ENCODE results near the gene STEAP1B.
"Not testable (repeated sequence)": the region's sequence is repeated elsewhere in the genome, so short reads cannot be mapped to it uniquely, and the experiment has no call there.

The STEAP1B gene

GRCh38 chr7:22499044-22499443 lies 944 bp downstream of the STEAP1B start:
- no peak for DNase-seq (ENCODE audit: extremely low read depth in 1 of 2, low read depth in 1 of 2)

GRCh38 chr7:22496912-22497311 lies 3.1 kb downstream of the STEAP1B start:
- not testable (repeated sequence) for DNase-seq (ENCODE audit: extremely low read depth in 1 of 2, low read depth in 1 of 2)

DNA sequence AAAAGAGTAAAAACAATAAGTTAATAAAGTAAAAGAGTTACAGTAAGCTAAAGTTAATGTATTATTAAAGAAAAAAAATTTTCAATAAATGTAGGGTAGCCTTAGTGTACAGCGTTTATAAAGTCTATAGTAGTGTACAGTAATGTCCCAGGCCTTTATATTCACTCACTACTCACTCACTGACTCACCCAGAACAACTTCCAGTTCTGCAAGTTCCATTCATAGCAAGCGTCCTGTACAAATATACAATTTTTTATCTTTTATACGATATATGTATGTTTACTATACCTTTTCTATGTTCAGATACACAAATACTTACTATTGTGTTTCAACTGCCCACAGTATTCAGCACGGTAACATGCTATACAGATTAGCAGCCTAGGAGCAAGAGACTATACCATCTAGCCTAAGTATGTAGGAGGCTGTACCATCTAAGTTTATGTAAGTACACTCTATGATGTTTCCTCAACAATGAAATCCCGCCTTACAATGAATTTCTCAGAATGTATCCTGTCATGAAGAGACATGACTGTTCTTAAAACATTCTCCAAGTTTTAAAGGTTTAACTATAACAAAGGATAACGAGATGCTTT lies 3.6 kb downstream of the STEAP1B start:
- not testable (repeated sequence) for DNase-seq (ENCODE audit: extremely low read depth in 1 of 2, low read depth in 1 of 2)

DNA sequence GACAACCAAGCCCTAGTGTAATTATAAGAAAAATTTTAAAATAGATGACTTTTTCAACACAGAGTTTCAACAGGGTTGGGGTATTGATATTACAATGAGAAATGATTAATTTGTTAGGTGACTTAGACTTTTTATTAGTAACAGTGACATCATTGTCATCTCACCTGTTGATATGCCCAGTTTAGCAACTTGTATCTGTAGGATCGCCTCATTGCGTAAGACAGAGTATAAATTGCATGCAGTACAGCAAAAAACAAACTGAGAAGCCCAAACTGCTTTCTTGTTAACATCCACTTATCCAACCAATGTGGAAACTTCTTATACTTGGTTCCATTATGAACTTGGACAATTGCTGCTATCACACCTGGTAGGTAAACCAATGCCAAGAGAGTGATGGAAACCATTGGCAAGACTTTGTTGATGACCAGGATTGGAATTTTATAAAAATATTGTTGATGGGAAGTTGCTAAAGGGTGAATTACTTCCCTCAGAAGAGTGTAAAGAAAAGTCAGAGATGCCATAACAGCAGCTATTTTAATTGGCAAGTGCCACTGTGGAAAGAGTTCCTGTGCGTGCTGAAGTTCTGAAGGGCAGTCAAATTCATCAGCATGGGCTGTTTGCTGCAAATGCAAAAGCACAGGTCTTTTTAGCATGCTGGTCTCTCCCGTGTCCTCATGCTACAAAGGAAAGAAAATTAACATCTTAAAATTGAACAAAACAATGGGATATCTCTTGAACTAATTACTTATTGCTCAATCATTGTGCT lies 6.6 kb downstream of the STEAP1B start:
- DNase-seq (ENCODE audit: extremely low read depth in 1 of 2, low read depth in 1 of 2): not testable (repeated sequence)

- DNase-seq (ENCODE audit: extremely low read depth in 1 of 2, low read depth in 1 of 2): peak in 1 of 2 donors; percentile 23
These were observed 11.1 kb downstream of the STEAP1B start for GRCh38 chr7:22488643-22489462.

DNA sequence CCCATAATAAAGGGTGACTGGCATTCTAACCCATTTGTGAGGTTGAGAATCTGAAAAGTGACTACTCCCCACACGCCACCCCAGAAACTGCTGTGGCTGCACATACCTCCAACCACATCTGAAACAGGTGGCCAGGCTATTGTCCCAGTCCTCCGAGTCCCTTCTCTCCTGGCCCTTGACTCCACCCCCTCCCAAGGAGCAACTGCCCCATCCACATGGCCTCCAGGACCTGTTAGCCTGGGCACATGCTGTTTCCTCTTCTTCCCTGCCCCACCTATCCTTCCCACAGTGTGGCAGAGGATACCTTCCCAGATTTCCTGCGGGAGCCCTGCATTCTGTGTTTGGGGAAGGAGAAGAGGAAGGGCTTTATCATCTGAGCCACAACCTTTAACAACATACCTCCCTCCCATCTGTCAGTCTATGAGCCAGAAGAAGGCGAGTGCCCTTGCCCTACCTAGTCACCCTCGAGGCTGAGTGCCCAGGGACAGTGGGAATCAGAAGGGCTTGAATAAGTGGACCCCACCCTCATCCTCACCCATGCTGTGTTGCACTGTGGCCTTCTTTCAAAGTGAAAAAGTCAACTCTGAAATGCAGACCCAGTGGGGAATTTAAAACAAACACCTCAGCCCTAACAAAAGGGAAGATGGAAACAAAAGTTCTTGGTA lies 11.9 kb downstream of the STEAP1B start:
- DNase-seq (ENCODE audit: extremely low read depth in 1 of 2, low read depth in 1 of 2): no peak

DNA sequence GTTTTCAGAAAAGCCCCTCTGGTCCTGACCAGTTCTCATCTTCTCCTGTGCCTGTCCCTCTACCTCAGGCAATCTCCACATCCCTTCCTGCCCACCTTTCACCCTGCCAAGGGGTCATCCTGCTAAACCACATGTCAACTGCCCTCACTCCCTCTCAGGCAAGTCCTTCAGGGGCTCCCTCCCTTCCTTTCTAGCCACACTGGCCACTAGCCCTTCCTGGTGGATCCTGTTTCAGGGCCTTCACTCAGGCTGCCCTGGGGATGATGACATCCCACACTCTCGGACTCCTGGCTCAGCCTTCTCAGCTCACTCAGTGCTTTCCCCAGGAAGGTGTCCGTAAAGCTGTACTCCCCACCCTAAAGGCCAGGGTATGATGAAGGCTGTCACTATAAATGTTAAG lies 13.4 kb downstream of the STEAP1B start:
- no peak for DNase-seq (ENCODE audit: extremely low read depth in 1 of 2, low read depth in 1 of 2)

GRCh38 chr7:22485189-22485588 lies 14.8 kb downstream of the STEAP1B start:
- DNase-seq (ENCODE audit: extremely low read depth in 1 of 2, low read depth in 1 of 2): no peak

GRCh38 chr7:22482503-22482902 lies 17.5 kb downstream of the STEAP1B start:
- no peak for DNase-seq (ENCODE audit: extremely low read depth in 1 of 2, low read depth in 1 of 2)

- no peak for DNase-seq (ENCODE audit: extremely low read depth in 1 of 2, low read depth in 1 of 2)
These were observed 18.3 kb downstream of the STEAP1B start for GRCh38 chr7:22481726-22482125.

DNA sequence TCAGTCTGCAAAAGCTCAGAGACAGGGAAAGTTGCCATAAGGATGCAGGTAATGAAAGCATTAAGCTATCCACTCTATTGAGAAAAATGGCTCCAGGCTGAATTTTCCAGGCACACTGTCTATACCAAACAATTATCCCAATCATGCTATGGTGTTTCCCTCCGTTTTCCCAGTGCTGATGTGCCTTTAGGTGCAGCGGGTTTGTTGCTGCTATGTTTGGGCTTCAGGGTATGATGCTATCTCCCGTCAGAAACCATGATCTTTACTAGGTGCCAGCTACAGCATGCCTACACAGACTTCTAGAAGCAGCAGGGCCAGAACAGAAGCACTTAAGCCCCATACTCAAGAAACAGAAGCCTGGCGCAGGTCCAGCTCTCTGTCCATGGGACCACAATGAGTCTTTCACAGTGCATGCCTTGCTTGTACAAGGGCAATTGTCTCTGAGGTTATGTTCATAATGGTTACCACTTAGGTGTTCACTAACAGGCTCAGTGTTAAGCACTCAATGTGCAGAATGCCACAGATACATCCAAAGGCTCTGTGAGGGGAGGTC lies 19.4 kb downstream of the STEAP1B start:
- DNase-seq (ENCODE audit: extremely low read depth in 1 of 2, low read depth in 1 of 2): no peak

DNA sequence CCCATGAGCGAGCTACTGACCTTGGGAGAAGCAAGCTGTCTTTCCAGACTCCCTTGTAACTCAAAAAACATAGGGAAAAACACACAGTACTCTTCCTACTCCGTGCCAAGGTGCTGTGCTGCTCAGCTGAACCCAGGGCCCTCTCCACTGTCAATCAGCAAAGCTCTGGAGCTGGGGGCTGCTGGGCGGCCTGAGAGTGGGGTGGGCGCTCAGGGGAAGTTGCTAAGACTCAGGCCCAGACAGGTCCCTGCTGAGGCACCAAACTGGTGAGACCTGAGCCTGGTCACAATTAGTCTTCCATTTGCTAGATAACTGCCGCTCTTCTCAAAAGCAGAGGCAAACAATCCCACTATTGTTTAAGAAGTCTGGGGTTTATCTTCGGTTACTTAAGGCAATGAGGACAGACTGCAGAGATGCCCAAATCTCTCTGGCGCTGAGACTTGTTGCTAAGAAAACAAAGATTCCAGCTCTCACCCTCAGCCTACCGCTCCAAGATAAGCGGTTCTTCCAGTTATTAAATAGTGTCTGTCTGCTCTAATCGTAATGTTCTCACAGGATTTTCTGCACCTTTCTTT lies 22.0 kb downstream of the STEAP1B start:
- DNase-seq (ENCODE audit: extremely low read depth in 1 of 2, low read depth in 1 of 2): no peak

DNA sequence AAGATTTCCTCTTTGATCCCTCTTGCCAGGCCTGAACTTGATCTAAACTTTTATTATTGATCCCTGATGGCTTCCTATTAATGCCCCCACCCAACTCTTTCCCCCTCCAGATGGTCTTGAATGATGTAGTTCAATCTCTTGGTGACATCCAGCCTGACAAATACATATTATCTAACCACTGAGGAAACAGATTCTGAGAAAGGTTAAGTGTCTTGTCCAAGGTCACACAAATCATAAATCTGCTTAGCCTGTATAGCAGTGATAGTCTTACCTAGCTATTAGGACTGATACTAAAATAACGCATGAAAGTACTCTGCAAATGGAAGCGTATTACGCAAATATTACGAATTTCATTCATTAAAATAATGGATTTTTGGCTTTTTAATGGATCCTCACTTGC lies 22.7 kb downstream of the STEAP1B start:
- DNase-seq (ENCODE audit: extremely low read depth in 1 of 2, low read depth in 1 of 2): no peak

- no peak for DNase-seq (ENCODE audit: extremely low read depth in 1 of 2, low read depth in 1 of 2)
These were observed 23.2 kb downstream of the STEAP1B start for GRCh38 chr7:22476824-22477223.

- DNase-seq (ENCODE audit: extremely low read depth in 1 of 2, low read depth in 1 of 2): no peak
These were observed 25.3 kb downstream of the STEAP1B start for GRCh38 chr7:22474645-22475044.

- no peak for DNase-seq (ENCODE audit: extremely low read depth in 1 of 2, low read depth in 1 of 2)
These were observed 29.0 kb downstream of the STEAP1B start for GRCh38 chr7:22470981-22471380.

DNA sequence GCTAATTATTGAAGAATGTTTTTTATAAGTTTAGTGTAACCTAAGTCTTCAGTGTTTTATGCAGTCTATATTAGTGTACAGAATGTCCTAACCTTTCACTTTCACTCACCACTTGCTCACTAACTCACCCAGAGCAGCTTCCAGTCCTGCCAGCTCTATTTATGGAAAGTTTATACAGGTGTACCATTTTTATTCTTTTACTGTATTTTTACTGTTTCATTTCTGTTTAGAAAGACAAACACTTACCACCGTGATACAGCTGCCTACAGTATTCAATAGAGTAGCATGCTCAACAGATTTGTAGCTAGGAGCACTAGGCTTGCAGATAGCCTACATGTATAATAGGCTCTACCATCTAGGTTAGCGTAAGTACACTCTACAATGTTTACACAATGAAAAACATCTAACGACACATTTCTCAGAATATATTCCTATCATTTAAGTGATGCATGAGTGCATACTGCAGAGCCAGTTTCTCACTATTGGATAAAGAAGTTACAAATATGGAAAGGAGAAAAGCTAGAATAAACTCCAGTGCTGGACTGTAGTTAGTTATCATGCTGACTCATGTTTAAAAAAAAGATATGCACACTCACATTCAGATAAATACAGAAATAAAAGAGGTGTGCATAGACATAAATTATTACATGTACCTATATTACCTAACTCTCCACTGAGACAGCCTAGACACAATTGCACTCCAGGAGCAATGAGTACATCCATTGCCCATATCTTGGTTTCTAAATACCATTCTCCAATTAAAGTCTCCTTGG lies 30.4 kb downstream of the STEAP1B start:
- no peak for DNase-seq (ENCODE audit: extremely low read depth in 1 of 2, low read depth in 1 of 2)

DNA sequence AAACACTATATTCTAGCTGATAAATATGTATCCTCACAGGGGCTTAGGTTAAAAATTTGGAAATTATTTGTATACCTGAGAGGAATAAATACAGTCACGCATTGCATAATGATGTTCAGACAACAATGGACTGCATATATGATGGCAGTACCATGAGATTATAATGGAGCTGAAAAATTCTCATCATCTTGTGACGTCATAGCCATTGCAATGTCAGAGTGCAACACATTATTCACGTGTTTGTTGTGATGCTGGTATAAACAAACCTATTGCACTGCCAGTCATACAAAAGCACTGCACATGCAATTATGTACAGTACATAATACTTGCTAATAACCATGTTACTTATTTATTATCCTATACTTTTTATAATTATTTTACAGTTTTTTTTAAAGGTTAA lies 31.4 kb downstream of the STEAP1B start:
- DNase-seq (ENCODE audit: extremely low read depth in 1 of 2, low read depth in 1 of 2): no peak

GRCh38 chr7:22464299-22464698 lies 35.7 kb downstream of the STEAP1B start:
- no peak for DNase-seq (ENCODE audit: extremely low read depth in 1 of 2, low read depth in 1 of 2)
